Measurements from ENCODE around the gene MAPRE2.
A peak's percentile ranks its signal among the peaks of the same experiment; 100 is the strongest.

The MAPRE2 gene

DNA sequence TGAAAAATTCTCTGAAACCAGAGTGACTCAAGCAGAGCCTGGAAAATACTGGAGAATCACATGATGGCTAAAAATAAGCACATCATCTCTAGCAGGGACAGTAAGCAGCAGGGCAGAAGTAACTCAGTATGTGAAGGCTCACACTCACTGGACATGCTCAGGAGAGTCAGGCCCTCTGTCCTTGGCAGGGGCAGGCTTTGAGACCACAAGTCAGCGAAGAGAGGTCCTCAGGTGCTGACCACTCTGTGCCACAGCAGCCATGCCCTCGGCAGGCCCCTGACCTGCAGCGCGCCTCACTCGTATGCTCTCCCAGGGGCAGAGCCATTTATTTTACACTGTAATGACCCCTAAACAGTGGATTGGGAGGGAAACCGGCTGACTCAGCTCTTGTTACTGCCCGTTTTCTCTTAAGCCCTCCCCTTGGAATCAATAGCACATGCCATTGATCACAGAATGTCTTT, 76.8 kb downstream of the MAPRE2 start:
- no peak overlapping the region for H3K27ac ChIP-seq
- TF ChIP-seq, protein P1, sequence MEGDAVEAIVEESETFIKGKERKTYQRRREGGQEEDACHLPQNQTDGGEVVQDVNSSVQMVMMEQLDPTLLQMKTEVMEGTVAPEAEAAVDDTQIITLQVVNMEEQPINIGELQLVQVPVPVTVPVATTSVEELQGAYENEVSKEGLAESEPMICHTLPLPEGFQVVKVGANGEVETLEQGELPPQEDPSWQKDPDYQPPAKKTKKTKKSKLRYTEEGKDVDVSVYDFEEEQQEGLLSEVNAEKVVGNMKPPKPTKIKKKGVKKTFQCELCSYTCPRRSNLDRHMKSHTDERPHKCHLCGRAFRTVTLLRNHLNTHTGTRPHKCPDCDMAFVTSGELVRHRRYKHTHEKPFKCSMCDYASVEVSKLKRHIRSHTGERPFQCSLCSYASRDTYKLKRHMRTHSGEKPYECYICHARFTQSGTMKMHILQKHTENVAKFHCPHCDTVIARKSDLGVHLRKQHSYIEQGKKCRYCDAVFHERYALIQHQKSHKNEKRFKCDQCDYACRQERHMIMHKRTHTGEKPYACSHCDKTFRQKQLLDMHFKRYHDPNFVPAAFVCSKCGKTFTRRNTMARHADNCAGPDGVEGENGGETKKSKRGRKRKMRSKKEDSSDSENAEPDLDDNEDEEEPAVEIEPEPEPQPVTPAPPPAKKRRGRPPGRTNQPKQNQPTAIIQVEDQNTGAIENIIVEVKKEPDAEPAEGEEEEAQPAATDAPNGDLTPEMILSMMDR (IDR thresholded peaks at IDR 0.05; ENCODE audit: low read depth, low read length) = no peak
- no peak overlapping the region for H3K4me3 ChIP-seq (ENCODE audit: low read depth, low read length)
- H3K9me3 ChIP-seq (ENCODE audit: severe bottlenecking) = no peaks in the 10 kb centered on the region
- no peaks in the 10 kb centered on the region for H3K27me3 ChIP-seq (ENCODE audit: insufficient read depth, low read depth, severe bottlenecking)
- H3K36me3 ChIP-seq = no peaks in the 10 kb centered on the region
- no peak for DNase-seq

DNA sequence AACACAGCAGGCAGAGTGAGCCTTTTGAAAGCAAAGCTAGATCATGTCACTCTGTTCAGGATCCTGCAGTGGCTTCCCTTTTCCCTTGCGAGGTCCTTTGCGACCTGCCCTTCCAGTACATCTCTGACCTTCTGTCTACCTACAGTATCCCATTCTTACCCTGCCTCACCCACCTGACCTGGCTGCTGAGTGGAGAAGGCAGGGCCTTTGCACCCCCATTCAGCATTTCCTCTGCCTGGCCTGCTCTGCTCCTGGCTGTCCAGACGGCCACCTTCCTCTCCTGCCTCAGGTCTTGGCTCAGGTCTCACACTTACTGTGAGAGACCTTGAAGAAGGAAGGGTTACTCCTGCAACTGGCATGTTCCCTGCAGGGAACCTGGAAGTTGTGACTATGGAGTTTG, 77.4 kb downstream of the MAPRE2 start:
- Histone ChIP-seq H3K27ac (no peak overlapping the region), H3K27me3 (ENCODE audit: insufficient read depth, low read depth, severe bottlenecking) (no peaks in the 10 kb centered on the region), H3K9me3 (ENCODE audit: severe bottlenecking) (no peaks in the 10 kb centered on the region), H3K36me3 (no peaks in the 10 kb centered on the region), H3K4me3 (ENCODE audit: low read depth, low read length) (no peak overlapping the region)
- no peak for DNase-seq
- TF ChIP-seq, protein P1 (IDR thresholded peaks at IDR 0.05; ENCODE audit: low read depth, low read length) = no peak

DNA sequence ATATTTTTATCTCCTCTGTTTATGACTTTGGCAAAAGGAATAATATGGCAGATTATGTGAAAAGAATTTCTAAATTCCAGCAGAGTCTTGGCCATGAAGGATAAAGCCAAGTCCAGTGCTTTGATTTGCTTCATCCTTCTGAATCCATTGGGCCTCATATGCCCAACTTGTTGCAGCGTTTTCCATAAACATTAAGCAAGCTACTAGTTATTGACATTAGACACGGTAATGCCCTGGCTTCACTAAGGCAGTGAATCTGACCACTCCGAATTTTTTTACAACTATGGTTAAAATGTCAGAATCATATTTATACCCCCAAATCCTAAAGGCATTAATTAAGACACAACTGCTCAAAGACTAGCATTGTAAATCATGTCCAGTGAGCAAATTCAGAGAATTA, 79.8 kb downstream of the MAPRE2 start:
- Histone ChIP-seq H3K9me3 (ENCODE audit: severe bottlenecking) (no peaks in the 10 kb centered on the region), H3K36me3 (no peaks in the 10 kb centered on the region), H3K4me3 (ENCODE audit: low read depth, low read length) (no peak overlapping the region), H3K27me3 (ENCODE audit: insufficient read depth, low read depth, severe bottlenecking) (no peaks in the 10 kb centered on the region), H3K27ac (no peak overlapping the region)
- DNase-seq = no peak
- TF ChIP-seq, protein P1 (IDR thresholded peaks at IDR 0.05; ENCODE audit: low read depth, low read length) = no peak

DNA sequence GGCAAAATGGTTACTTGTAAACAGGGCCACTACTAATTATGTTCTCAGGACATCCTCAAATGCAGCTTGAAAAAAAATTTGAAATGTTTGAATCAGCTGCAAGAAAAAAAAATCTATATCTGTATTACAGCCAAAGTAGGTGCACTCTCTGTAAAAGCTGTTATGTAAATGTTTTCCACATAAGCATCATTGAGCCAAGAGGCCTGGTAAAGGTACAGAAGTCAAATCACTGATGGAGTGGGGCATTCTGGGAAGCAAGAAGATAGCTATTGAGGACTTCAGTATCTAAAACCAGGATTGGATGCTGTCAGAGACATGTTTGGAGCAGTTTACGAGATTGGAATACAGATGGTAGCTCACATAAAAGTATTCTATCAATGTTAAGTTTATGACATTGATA, 80.3 kb downstream of the MAPRE2 start:
- no peaks in the 10 kb centered on the region for H3K36me3 ChIP-seq
- TF ChIP-seq, protein P1 (IDR thresholded peaks at IDR 0.05; ENCODE audit: low read depth, low read length) = no peak
- no peak for DNase-seq

DNA sequence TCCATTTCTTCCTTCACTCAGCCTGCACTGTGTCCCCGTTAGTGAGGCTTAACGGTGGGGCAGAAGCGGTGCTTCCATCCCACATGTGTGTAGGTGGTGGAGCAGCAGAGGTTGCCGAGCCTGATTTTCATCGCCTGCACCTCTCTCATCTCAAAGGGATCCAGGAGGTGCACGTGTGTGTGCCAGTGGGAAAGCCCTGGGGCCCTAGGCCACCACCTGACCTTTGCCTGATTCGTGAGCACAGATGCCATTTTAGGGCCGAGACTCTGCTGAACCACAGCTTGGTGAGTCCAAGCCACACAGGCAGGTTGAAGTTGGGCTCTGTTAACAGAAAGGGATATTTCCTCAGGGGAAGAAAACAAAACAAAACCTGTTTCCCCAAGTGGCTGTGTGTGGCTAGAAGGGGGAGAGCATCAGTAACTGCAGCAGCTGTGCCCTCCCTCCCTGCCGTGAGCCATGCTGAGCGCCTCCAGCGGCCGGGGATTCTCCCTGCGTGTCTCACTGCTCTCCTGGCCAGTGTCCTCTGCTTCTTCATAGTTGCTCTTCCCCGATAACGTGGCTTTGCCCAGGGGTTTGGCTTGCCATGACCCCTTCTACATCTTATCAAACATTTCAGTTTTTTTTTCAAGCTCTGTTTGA, 81.5 kb downstream of the MAPRE2 start:
- H3K27ac ChIP-seq = no peak overlapping the region
- H3K36me3 ChIP-seq = 0 out of 2 replicates have a peak, but pooled peaks cover 3% of the 10 kb centered on the region
- no peaks in the 10 kb centered on the region for H3K9me3 ChIP-seq (ENCODE audit: severe bottlenecking)
- TF ChIP-seq, protein P1 (IDR thresholded peaks at IDR 0.05; ENCODE audit: low read depth, low read length) = peak; percentile 65
- peak; percentile 49 for DNase-seq
- no peak overlapping the region for H3K4me3 ChIP-seq (ENCODE audit: low read depth, low read length)
- no peaks in the 10 kb centered on the region for H3K27me3 ChIP-seq (ENCODE audit: insufficient read depth, low read depth, severe bottlenecking)

More for the DNA sequence above, 80.3 kb downstream of the MAPRE2 start:
- Histone ChIP-seq H3K27ac (no peak overlapping the region), H3K4me3 (ENCODE audit: low read depth, low read length) (no peak overlapping the region), H3K9me3 (ENCODE audit: severe bottlenecking) (no peaks in the 10 kb centered on the region), H3K27me3 (ENCODE audit: insufficient read depth, low read depth, severe bottlenecking) (no peaks in the 10 kb centered on the region)

DNA sequence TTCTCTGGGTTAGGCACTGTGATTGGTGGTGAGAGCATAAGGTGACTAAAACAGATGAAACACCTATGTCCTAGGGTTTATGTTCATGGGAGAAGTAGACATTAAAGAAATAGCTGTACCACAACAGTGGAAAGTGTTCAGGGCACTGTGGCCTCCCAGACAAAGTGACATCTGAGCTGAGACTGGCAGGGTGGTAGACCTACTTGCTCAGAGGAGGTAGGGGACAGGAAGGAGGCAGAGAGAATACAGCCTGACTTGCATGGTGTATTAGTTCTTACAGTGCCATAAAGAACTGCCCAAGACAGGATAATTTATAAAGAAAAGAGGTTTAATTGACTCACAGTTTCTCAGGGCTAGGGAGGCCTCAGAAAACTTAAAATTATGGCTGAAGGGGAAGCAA, 82.6 kb downstream of the MAPRE2 start:
- TF ChIP-seq, protein P1 (IDR thresholded peaks at IDR 0.05; ENCODE audit: low read depth, low read length) = no peak
- Histone ChIP-seq H3K36me3 (peaks cover 7% of the 10 kb centered on the region), H3K9me3 (ENCODE audit: severe bottlenecking) (no peaks in the 10 kb centered on the region), H3K27ac (no peak overlapping the region), H3K27me3 (ENCODE audit: insufficient read depth, low read depth, severe bottlenecking) (no peaks in the 10 kb centered on the region), H3K4me3 (ENCODE audit: low read depth, low read length) (no peak overlapping the region)
- no peak for DNase-seq
